GM20000 (cell line): ENCODE results near the gene FAM169A.
"Not testable (repeated sequence)": the region's sequence is repeated elsewhere in the genome, so short reads cannot be mapped to it uniquely, and the experiment has no call there.

Experiments used
- DNase-seq: peaks from one replicate; pipeline ENCODE4 v3.0.0; 2012; ENCODE audit warnings: low spot score
- CTCF ChIP-seq: IDR thresholded peaks from 2 replicates; pipeline ENCODE4 v1.5.1; 2012; ENCODE audit warnings: mild to moderate bottlenecking, control low read depth; ENCODE audit errors: extremely low read depth, missing control alignments

Gene FAM169A

GRCh38 chr5:74816875-74817274 lies 49.3 kb downstream of the FAM169A start:
- TF ChIP-seq CTCF, result no peak
- DNase-seq, result no peak

- DNase-seq, result no peak
- TF ChIP-seq CTCF, result no peak
Measured at GRCh38 chr5:74810915-74811314, 55.3 kb downstream of the FAM169A start.

- no peak for TF ChIP-seq CTCF
- no peak for DNase-seq
Measured at GRCh38 chr5:74801941-74802340, 64.2 kb downstream of the FAM169A start.

- TF ChIP-seq CTCF, result no peak
- DNase-seq, result no peak
Measured at GRCh38 chr5:74801197-74801596, 65.0 kb downstream of the FAM169A start.

- no peak for TF ChIP-seq CTCF
- DNase-seq, result no peak
Measured at GRCh38 chr5:74798977-74799911, 66.9 kb downstream of the FAM169A start.

GRCh38 chr5:74791669-74792068 lies 74.5 kb downstream of the FAM169A start:
- not testable (repeated sequence) for DNase-seq

- no peak for TF ChIP-seq CTCF
Measured at GRCh38 chr5:74787424-74787823, 78.8 kb downstream of the FAM169A start.

GRCh38 chr5:74786851-74787250 lies 79.3 kb downstream of the FAM169A start:
- no peak for TF ChIP-seq CTCF
- DNase-seq, result no peak

More at GRCh38 chr5:74787424-74787823, 78.8 kb downstream of the FAM169A start:
- no peak for DNase-seq
